Fibroblast of skin of left biceps (primary cell): Measurements from ENCODE around the gene CACNA2D3.
"Not testable (repeated sequence)": the region's sequence is repeated elsewhere in the genome, so short reads cannot be mapped to it uniquely, and the experiment has no call there.

ENCODE experiments used
- DNase-seq, 2 experiments: peaks; one replicate each; pipeline ENCODE4 v3.0.0-alpha.2; 2013; ENCODE audit warnings: low read depth in 2 of 2

The CACNA2D3 gene

GRCh38 chr3:54631516-54632325, 509.4 kb downstream of the CACNA2D3 start:
- DNase-seq = no peak

GRCh38 chr3:54632326-54632665, 509.9 kb downstream of the CACNA2D3 start:
- DNase-seq = no peak

- no peak for DNase-seq
Measured at GRCh38 chr3:54632834-54633233, 510.5 kb downstream of the CACNA2D3 start.

- DNase-seq = no peak
Measured at GRCh38 chr3:54633444-54634121, 511.2 kb downstream of the CACNA2D3 start.

GRCh38 chr3:54634122-54634469, 511.7 kb downstream of the CACNA2D3 start:
- no peak for DNase-seq

- DNase-seq = not testable (repeated sequence)
Measured at GRCh38 chr3:54639790-54640372, 517.5 kb downstream of the CACNA2D3 start.

- no peak for DNase-seq
Measured at GRCh38 chr3:54641226-54642014, 519.1 kb downstream of the CACNA2D3 start.

- no peak for DNase-seq
Measured at GRCh38 chr3:54642147-54642546, 519.8 kb downstream of the CACNA2D3 start.

GRCh38 chr3:54647721-54648120, 525.4 kb downstream of the CACNA2D3 start:
- DNase-seq = no peak

GRCh38 chr3:54649551-54649950, 527.2 kb downstream of the CACNA2D3 start:
- DNase-seq = no peak

GRCh38 chr3:54653456-54654195, 531.3 kb downstream of the CACNA2D3 start:
- DNase-seq = no peak

GRCh38 chr3:54654776-54655175, 532.4 kb downstream of the CACNA2D3 start:
- DNase-seq = no peak

- no peak for DNase-seq
Measured at GRCh38 chr3:54659347-54659746, 537.0 kb downstream of the CACNA2D3 start.

- DNase-seq = peak; percentile 8 to 9
Measured at GRCh38 chr3:54660714-54661132, 538.4 kb downstream of the CACNA2D3 start.

- no peak for DNase-seq
Measured at GRCh38 chr3:54661151-54661550, 538.8 kb downstream of the CACNA2D3 start.

GRCh38 chr3:54663501-54664011, 541.2 kb downstream of the CACNA2D3 start:
- DNase-seq = peak; percentile 41 to 43

- no peak for DNase-seq
Measured at GRCh38 chr3:54665016-54665600, 542.8 kb downstream of the CACNA2D3 start.

GRCh38 chr3:54668236-54668635, 545.9 kb downstream of the CACNA2D3 start:
- DNase-seq = no peak

GRCh38 chr3:54670201-54671000, 548.0 kb downstream of the CACNA2D3 start:
- DNase-seq = no peak

GRCh38 chr3:54671511-54671910, 549.2 kb downstream of the CACNA2D3 start:
- no peak for DNase-seq
